ENCODE data around the gene HBM.

- TF ChIP-seq CTCF (IDR thresholded peaks at IDR 0.05) (no peak), POLR2A (IDR thresholded peaks at IDR 0.05) (no peak)
These were observed 19.9 kb downstream of the HBM start for GRCh38 chr16:185691-186090.

Data from testis (tissue), 2 donors.